GM23338 (cell line): ENCODE measurements around the gene PTPRN2. TPM values are rescaled to one million over a fixed set of nuclear protein-coding genes. Genes with fewer than 3 reads are reported as not detected.

Experiments
- CREB1 ChIP-seq: fragments of 250-450 bp; sonication (Bioruptor Pico); IDR thresholded peaks from 2 replicates; pipeline ENCODE4 v1.5.0; 2020; ENCODE audit warnings: low read depth, mild to moderate bottlenecking, moderate library complexity
- EZH2 ChIP-seq: fragments of 200-600 bp; sonication (generic); IDR thresholded peaks from one replicate; pipeline ENCODE4 v1.8.0; 2017; ENCODE audit warnings: antibody characterized with exemption, mild to moderate bottlenecking, low read depth; ENCODE audit not compliant: unreplicated experiment
- EZH2phosphoT487 ChIP-seq: fragments of 200-600 bp; sonication (generic); IDR thresholded peaks from one replicate; pipeline ENCODE4 v1.8.1; 2018; ENCODE audit warnings: antibody characterized with exemption; ENCODE audit not compliant: unreplicated experiment
- POLR2AphosphoS5 ChIP-seq: IDR thresholded peaks from 2 replicates; pipeline ENCODE4 v1.6.1; 2016; ENCODE audit warnings: antibody characterized with exemption, low read depth
- STAT1 ChIP-seq: IDR thresholded peaks from one replicate; pipeline ENCODE4 v1.6.1; 2016; ENCODE audit warnings: antibody characterized with exemption; ENCODE audit not compliant: unreplicated experiment
- polyA plus RNA-seq: library from polyadenylated mRNA; unstranded; fragments of >200 nt; fragmentation: Nextera tagmentation; extraction: Ambion mirVana; gene quantifications from 2 replicates; pipeline ENCODE4 v1.2.1, GENCODE V29; 2016
- total RNA-seq: library from RNA; depleted of rRNA; stranded (reverse); fragments of >200 nt; shearing (Covaris generic); gene quantifications from 2 replicates; pipeline ENCODE4 v1.2.3, GENCODE V29; 2014
- TF ChIP-seq, protein P1 (sequence below): fragments of 250-450 bp; sonication (Bioruptor Pico); IDR thresholded peaks from 2 replicates; pipeline ENCODE4 v1.5.0; 2020; ENCODE audit warnings: mild to moderate bottlenecking, moderate library complexity
- TF ChIP-seq, protein P2 (sequence below): IDR thresholded peaks from one replicate; pipeline ENCODE4 v1.6.1; 2018; ENCODE audit warnings: antibody characterized with exemption; ENCODE audit not compliant: unreplicated experiment

The PTPRN2 gene
- total and polyA plus RNA-seq, 2 experiments from 2014 or later = 0.87 to 4.0 TPM

DNA sequence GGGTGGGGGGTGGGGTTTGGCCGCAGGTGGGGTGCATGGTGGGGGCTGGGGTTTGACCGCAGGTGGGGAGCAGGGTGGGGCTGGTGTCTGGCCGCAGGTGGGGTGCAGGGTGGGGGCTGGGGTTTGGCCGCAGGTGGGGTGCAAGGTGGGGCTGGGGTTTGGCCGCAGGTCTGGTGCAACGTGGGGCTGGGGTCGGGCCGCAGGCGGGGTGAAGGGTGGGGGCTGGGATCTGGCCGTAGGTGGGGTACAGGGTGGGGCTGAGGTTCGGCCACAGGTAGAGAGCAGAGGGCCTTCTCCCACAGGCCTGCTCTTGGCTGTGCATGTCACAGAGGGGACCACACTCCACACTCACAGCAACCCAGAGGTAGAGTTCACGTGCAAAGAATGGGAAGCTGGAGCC, 586.6 kb downstream of the PTPRN2 start (continued):
- TF ChIP-seq, protein P1, sequence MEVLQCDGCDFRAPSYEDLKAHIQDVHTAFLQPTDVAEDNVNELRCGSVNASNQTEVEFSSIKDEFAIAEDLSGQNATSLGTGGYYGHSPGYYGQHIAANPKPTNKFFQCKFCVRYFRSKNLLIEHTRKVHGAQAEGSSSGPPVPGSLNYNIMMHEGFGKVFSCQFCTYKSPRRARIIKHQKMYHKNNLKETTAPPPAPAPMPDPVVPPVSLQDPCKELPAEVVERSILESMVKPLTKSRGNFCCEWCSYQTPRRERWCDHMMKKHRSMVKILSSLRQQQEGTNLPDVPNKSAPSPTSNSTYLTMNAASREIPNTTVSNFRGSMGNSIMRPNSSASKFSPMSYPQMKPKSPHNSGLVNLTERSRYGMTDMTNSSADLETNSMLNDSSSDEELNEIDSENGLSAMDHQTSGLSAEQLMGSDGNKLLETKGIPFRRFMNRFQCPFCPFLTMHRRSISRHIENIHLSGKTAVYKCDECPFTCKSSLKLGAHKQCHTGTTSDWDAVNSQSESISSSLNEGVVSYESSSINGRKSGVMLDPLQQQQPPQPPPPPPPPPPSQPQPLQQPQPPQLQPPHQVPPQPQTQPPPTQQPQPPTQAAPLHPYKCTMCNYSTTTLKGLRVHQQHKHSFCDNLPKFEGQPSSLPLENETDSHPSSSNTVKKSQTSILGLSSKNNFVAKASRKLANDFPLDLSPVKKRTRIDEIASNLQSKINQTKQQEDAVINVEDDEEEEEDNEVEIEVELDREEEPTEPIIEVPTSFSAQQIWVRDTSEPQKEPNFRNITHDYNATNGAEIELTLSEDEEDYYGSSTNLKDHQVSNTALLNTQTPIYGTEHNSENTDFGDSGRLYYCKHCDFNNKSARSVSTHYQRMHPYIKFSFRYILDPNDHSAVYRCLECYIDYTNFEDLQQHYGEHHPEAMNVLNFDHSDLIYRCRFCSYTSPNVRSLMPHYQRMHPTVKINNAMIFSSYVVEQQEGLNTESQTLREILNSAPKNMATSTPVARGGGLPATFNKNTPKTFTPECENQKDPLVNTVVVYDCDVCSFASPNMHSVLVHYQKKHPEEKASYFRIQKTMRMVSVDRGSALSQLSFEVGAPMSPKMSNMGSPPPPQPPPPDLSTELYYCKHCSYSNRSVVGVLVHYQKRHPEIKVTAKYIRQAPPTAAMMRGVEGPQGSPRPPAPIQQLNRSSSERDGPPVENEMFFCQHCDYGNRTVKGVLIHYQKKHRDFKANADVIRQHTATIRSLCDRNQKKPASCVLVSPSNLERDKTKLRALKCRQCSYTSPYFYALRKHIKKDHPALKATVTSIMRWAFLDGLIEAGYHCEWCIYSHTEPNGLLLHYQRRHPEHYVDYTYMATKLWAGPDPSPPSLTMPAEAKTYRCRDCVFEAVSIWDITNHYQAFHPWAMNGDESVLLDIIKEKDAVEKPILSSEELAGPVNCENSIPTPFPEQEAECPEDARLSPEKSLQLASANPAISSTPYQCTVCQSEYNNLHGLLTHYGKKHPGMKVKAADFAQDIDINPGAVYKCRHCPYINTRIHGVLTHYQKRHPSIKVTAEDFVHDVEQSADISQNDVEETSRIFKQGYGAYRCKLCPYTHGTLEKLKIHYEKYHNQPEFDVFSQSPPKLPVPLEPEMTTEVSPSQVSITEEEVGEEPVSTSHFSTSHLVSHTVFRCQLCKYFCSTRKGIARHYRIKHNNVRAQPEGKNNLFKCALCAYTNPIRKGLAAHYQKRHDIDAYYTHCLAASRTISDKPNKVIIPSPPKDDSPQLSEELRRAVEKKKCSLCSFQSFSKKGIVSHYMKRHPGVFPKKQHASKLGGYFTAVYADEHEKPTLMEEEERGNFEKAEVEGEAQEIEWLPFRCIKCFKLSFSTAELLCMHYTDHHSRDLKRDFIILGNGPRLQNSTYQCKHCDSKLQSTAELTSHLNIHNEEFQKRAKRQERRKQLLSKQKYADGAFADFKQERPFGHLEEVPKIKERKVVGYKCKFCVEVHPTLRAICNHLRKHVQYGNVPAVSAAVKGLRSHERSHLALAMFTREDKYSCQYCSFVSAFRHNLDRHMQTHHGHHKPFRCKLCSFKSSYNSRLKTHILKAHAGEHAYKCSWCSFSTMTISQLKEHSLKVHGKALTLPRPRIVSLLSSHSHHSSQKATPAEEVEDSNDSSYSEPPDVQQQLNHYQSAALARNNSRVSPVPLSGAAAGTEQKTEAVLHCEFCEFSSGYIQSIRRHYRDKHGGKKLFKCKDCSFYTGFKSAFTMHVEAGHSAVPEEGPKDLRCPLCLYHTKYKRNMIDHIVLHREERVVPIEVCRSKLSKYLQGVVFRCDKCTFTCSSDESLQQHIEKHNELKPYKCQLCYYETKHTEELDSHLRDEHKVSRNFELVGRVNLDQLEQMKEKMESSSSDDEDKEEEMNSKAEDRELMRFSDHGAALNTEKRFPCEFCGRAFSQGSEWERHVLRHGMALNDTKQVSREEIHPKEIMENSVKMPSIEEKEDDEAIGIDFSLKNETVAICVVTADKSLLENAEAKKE = no peak
- TF ChIP-seq, protein P2, sequence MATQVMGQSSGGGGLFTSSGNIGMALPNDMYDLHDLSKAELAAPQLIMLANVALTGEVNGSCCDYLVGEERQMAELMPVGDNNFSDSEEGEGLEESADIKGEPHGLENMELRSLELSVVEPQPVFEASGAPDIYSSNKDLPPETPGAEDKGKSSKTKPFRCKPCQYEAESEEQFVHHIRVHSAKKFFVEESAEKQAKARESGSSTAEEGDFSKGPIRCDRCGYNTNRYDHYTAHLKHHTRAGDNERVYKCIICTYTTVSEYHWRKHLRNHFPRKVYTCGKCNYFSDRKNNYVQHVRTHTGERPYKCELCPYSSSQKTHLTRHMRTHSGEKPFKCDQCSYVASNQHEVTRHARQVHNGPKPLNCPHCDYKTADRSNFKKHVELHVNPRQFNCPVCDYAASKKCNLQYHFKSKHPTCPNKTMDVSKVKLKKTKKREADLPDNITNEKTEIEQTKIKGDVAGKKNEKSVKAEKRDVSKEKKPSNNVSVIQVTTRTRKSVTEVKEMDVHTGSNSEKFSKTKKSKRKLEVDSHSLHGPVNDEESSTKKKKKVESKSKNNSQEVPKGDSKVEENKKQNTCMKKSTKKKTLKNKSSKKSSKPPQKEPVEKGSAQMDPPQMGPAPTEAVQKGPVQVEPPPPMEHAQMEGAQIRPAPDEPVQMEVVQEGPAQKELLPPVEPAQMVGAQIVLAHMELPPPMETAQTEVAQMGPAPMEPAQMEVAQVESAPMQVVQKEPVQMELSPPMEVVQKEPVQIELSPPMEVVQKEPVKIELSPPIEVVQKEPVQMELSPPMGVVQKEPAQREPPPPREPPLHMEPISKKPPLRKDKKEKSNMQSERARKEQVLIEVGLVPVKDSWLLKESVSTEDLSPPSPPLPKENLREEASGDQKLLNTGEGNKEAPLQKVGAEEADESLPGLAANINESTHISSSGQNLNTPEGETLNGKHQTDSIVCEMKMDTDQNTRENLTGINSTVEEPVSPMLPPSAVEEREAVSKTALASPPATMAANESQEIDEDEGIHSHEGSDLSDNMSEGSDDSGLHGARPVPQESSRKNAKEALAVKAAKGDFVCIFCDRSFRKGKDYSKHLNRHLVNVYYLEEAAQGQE = no peak
- TF ChIP-seq EZH2 = no peak
- no peak for TF ChIP-seq POLR2AphosphoS5
- no peak for TF ChIP-seq EZH2phosphoT487
- no peak for TF ChIP-seq STAT1
- no peak for TF ChIP-seq CREB1
